GM20000 (cell line): ENCODE results near the gene MAGI1.
"Not testable (repeated sequence)": the region's sequence is repeated elsewhere in the genome, so short reads cannot be mapped to it uniquely, and the experiment has no call there.

Source experiments
- DNase-seq: peaks from one replicate; pipeline ENCODE4 v3.0.0; 2012; ENCODE audit warnings: low spot score
- TF ChIP-seq, protein P1 (sequence below): IDR thresholded peaks from 2 replicates; pipeline ENCODE4 v1.5.1; 2012; ENCODE audit warnings: mild to moderate bottlenecking, control low read depth; ENCODE audit errors: extremely low read depth, missing control alignments

MAGI1 gene

DNA sequence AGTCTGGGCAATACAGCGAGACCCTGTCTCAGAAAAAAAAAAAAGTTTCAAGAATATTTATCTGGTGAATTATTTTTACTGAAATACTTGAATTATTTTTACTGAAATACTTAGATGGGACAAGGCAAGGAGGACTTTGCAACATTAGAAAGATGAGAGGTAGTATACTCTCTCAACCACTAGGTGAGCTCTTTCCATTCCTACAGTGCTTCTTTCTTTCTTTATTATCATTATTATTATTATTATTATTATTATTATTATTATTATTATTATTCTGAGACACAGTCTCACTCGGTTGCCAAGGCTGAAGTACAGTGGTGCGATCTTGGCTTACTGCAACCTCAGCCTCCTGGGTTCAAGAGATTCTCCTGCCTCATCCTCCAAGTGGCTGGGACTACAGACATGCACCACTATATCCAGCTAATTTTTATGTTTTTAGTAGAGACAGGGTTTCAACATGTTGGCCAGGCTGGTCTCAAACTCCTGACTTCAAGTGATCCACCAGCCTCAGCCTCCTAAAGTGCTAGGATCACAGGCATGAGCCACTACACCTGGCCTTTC is 468.8 kb downstream of the MAGI1 start:
- TF ChIP-seq, protein P1, sequence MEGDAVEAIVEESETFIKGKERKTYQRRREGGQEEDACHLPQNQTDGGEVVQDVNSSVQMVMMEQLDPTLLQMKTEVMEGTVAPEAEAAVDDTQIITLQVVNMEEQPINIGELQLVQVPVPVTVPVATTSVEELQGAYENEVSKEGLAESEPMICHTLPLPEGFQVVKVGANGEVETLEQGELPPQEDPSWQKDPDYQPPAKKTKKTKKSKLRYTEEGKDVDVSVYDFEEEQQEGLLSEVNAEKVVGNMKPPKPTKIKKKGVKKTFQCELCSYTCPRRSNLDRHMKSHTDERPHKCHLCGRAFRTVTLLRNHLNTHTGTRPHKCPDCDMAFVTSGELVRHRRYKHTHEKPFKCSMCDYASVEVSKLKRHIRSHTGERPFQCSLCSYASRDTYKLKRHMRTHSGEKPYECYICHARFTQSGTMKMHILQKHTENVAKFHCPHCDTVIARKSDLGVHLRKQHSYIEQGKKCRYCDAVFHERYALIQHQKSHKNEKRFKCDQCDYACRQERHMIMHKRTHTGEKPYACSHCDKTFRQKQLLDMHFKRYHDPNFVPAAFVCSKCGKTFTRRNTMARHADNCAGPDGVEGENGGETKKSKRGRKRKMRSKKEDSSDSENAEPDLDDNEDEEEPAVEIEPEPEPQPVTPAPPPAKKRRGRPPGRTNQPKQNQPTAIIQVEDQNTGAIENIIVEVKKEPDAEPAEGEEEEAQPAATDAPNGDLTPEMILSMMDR: no peak
- no peak for DNase-seq

DNA sequence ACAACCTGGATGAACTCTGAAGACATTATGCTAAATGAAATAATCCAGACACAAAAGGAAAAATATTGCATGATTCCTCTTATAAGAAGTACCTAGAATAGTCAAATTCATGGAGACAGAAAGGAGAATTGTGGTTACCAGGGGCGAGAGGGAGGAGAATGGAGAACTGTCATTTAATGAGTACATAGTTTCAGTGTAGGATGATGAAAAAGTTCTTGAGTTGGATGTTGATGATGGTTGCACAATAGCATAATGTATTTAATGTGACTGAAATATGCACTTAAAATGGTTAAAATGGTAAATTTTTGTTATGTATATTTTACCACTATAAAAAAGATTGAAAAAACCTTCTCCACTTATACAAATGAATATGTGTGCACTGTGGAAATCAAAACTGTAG is 469.6 kb downstream of the MAGI1 start:
- no peak for DNase-seq
- TF ChIP-seq, protein P1: no peak

GRCh38 chr3:65568497-65568896 is 470.2 kb downstream of the MAGI1 start:
- TF ChIP-seq, protein P1: no peak
- DNase-seq: no peak

GRCh38 chr3:65565744-65566143 is 473.0 kb downstream of the MAGI1 start:
- DNase-seq: not testable (repeated sequence)

GRCh38 chr3:65564483-65564882 is 474.2 kb downstream of the MAGI1 start:
- TF ChIP-seq, protein P1: no peak

DNA sequence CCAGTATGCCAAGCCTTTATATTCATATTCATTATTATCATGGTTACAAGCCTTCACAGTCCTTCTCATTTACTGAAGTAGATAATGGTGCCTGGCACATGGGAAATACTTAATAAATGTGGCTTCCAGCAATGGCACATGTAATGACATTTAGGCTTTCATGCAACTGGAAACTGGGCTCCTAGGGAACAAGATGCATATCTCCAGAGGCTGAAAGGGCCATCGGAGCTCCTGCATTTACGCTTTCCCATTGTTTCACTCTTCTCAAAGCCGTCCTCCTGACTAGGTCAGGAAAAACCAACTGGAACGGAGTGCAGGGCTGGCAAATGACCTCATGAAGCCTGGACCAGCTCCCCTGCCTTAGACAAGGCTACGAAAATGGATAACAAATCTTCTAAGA is 474.9 kb downstream of the MAGI1 start:
- TF ChIP-seq, protein P1: no peak
- no peak for DNase-seq

More at GRCh38 chr3:65564483-65564882, 474.2 kb downstream of the MAGI1 start:
- no peak for DNase-seq

- DNase-seq: no peak
- TF ChIP-seq, protein P1: no peak
Measured at GRCh38 chr3:65562447-65562846, 476.3 kb downstream of the MAGI1 start.

DNA sequence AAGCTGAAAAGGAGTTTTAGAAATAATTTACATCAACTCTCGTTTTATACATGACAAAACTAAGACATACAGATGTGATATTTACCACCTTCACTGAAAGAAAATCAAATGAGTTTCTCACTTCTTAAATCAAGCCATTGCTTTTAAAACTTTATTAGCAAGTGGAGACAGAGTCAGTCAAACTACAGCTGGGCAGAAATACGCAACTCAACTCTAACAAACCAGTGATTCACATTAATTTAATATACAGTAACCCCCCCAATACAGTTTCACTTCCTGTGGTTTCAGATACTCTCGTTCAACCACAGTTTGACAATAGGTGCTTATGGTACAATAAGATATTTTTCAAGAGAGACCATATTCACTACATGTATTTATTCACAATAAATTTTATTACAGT is 477.1 kb downstream of the MAGI1 start:
- no peak for DNase-seq
- TF ChIP-seq, protein P1: no peak
